GM21360 (cell line): ENCODE measurements around the gene TTC34.
"Not testable (repeated sequence)": the region's sequence is repeated elsewhere in the genome, so short reads cannot be mapped to it uniquely, and the experiment has no call there.

ENCODE experiments used
- ATAC-seq: cut with Tn5 transposase; IDR thresholded peaks from one replicate; pipeline ENCODE4 v1.9.1; 2021; ENCODE audit warnings: mild to moderate bottlenecking, moderate library complexity; ENCODE audit not compliant: unreplicated experiment

TTC34 gene

DNA sequence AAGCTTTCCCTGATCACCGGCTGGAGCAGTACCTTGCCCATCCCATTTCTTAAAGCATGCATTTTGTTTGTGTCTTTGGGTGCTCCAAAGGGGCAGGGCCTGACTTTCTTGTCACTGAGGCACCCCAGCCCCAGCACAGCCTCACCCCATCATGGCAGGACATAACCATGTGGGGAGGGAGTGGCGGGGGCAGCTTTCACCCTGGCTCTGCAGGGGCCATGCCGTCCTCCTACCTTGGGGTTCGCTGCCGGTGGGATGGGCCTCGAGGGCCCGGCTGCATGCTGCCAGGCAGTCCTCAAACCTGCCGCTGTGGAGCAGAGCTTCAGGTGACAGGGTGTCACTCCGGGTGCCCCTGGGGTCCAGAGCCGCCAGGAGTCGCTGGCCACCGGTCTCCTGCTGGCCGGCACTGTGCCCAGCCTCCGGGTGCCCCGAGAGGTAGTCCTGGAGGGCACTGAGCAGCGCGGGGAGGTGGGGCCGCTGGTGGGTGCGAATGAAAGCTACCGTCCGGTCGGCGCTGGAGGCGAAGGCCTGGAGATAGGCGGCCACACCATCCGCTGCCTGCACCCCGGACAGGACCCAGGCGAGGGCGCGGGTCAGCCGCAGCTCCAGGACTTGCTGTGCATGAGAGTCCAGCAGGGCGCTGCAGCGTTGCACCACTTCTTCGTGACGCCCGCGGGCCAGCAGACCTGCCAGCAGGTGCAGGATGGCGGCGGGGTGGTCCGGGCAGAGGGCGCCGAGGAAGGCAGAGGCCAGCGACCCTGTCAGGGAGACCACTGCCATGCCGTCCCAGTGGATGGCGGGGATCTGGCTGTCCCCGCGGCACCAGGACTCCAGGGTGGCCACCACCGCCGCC lies 1.5 kb downstream of the TTC34 start:
- no peak for ATAC-seq

DNA sequence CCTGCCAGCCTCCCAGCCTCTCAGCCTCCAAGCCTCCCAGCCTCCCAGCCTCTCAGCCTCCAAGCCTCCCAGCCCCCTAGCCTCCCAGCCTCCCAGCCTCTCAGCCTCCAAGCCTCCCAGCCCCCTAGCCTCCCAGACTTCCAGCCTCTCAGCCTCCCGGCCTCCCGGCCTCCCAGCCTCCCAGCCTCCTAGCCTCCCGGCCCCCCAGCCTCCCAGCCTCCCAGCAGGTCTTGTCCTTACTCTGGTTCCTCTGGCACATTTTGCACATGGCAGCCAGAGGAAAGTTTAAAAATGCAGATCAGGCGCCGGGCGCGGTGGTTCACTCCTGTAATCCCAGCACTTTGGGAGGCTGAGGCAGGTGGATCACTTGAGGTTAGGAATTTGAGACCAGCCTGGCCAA lies 2.5 kb downstream of the TTC34 start:
- ATAC-seq, result not testable (repeated sequence)

DNA sequence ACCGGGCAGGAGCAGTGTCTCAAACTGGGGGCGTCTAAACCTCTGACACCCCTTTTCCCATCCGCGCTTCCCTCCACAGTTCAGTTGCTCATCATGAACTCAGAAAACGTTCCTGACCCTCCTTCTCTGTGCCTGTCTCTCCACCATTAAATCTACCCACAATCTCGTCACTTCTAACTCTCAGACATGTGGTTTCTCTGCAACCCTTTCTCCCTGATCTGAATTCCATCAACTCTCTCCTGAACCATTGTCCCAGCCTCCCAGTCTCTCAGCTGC lies 3.8 kb downstream of the TTC34 start:
- ATAC-seq, result no peak

DNA sequence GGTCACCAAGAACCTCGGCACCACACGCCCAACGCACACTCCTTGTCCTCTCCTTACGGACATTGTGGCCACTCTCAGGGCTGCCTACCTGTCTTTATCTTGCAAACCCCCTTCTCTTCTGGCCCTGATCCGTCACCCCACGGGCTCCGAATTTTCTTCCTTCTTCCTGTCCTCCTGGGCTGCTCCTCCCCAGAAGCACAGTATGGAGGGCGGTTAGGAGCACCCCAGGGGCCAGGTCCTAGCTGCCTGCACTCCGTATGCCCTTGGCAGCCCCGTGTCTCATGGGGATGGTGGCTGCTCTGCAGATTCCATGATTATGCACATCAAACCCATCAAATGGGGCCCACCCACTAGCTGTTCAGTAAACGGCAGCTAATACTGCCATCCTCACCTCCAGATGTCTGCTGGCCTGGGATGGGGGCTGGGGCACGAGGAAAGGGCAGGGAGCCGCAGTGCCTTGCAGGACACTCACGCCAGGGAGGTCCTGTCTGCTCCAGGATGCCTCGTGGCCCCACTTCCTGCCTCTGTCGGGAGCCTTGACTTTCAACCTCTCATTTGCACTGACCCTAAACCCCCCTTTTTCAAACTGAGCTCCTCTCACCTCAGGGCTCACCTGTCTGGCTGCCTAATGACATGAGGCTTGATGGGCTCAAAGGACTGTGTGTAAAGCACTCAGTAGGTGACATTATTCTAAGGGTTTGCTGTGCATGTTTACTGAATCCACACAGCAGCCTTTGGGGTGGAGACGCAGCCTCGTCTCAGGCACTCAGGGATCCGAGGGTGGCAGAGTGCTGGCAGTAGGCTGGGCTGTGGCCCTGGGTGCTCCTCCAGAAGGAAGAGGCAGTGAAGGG lies 4.4 kb downstream of the TTC34 start:
- ATAC-seq, result no peak

DNA sequence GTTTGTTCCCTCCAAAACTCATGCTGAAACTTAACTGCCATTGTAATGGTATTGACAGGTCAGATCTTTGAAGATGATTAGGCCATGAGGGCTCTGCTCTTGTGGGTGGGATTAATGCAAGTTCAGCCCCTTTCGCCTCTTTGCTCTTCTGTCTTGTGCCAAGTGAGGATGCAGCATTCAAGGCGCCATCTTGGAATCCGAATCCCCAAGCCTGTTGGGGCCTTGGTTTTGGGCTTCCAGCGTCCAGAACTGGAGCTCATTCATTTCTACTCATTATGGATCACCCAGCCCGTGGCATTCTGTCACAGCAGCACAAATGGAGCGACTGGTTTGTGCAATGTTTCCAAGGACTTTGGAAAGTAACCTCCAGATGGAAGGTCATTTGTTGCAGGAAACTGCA lies 5.6 kb downstream of the TTC34 start:
- no peak for ATAC-seq

DNA sequence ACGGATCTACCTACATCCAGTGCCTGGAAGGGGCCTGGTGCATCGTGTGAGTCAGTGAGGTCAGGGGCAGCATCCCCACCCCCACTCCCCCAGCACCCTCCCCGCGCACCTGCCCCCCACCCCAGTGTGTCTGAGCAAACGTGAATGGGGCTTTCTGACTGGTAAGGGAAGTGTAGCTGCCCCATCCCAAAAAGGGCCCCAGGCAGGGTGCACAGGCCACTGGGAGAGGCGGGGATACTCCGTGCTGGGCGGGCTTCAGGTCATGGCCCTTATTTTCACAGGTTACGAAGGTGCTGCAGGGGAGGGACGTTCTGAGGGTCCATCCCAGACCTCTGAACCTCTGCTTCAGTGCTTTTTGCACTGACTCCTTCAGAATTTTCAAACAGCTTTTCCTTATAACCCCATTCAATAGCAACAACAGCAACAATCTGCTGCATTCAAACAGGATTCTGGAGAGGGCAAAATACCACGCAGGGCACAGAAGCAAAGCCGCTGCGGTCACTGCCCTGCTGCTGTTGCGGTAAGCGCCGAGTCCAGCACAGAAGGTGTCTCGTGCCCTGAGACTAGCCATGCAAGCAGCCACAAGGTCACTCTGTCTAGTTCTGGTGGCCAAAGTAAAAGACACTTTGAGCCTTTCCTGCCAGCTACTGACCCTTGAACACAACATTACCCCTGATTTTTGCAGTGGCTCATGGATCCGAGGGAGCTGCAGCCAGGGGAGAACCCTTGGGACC lies 10.3 kb downstream of the TTC34 start:
- ATAC-seq, result no peak

DNA sequence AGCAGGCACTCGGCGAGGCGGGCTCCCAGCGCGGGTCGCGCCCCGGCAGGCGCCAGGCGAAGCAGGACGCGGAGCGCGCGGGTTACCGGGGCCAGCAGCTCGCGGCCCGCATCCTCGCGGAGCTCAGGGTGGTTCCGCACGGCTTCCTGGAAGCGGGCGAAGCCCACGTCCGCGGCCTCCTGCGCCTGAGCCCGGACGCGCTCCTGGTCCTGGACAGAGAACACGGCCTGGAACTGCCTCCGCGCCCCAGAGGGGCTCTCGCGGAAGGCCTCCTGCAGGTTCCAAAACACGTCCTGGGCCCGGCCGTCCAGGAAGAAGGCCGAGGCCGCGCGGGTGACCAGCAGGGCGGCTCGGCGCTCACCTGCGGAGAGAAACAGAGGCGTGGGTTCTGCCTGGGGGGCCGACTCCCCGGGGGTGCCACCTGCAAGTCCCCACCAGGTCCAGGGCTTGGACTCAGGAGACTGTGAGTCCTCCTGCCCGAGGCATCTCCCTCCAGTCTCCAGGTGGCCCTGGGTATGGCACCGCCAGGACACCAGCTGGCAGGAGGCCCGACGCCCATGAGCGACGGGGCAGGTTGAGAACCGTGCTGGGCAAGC lies 11.4 kb downstream of the TTC34 start:
- no peak for ATAC-seq

DNA sequence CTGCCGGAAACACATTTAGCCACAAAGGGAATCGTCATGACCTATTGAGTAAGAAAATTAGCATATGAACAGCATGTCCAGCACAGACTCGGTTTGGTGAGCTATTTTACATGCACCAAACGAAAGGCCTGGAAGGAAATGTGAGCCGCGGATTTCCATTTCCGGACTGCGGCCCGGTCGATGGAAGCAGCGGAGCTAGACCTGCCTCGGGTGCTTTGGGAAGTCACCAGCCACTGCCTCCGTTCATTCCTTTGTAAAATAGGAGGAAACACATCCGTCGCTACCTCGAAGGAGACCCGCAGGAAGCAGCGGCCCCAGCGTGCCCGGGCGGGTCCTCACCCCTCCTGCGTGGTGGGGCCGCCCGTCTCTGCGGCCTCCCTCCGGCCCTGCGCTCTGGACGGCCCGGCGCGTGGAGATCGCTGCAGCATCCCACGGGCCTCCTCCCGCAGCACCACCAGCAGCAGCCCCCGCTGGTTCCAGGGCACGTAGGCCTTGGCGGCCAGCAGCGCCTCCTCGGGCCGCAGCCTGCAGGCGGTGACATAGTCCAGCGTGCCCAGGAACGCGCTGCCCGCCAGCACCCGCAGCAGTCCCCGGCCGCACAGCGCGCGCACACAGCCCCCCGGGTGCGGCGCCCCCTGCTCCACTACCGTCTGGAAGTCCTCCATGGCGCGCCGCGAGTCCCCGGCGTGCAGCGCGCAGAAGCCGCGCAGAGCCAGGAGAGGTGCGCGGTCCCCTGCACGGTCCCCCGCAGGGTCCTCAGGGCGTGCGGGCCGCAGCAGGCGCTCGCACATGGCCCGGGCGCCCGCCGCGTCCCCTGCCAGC lies 12.1 kb downstream of the TTC34 start:
- no peak for ATAC-seq

DNA sequence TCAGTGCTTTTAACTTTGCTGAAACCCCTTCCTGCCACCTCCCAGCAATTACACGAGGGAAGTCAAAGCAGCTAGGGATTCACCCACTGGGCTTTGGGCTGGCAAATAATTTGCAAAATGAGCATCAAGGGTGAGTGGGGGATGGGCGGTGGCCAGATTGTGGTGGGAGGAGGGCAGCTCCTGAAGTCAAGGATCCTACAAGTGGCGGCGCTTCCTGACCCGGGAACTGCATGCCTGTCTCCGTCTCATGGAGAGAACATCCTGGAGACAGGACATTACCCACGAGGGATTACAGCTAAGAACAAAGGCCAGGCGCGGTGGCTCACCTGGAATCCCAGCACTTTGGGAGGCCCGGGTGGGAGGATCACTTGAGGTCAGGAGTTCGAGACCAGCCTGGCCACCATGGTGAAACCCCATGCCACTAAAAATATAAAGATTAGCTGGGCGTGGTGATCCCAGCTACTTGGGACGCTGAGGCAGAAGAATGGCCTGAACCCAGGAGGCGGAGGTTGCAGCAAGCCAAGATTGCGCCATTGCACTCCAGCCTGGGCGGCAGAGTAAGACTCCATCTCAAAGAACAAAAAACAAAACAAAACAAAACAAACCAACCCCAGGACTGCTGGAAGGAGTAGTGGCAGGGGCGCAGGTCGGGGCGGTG lies 12.9 kb downstream of the TTC34 start:
- no peak for ATAC-seq

DNA sequence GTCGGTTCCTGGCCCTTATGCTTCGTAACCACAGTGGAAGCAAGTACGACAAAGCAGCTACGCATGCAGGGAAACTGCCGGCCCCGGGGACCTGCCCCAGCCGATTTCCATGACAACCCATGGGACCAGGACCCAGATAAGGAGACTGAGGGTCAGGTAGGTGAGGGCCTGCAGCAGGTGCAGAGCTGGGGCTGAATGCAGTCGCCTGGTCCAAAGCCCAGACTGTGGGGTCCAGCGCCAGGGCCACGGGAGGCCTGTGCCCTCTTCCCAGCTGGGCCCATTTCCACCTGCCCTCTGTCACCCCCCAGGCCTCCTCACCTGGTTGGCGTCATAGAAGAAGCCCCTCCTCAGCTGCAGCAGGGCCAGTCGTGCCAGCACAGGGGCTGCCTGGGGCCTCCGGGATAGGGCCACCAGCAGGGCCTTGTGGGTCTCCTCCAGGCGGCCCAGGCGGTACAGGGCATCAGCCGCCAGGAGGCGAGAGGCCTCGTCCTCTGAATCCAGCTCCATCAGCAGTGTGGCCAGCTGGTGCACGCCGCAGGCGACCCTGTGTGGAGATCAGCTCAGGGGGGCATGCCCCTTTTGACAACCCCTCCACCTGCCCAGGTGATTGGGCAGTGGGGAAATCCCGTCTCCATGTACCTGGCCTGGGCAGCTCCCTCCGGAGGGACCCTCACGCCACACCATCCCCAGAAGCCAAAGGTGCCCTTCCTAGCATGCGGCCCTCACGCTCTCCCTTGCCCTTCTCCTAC lies 14.2 kb downstream of the TTC34 start:
- ATAC-seq, result no peak

DNA sequence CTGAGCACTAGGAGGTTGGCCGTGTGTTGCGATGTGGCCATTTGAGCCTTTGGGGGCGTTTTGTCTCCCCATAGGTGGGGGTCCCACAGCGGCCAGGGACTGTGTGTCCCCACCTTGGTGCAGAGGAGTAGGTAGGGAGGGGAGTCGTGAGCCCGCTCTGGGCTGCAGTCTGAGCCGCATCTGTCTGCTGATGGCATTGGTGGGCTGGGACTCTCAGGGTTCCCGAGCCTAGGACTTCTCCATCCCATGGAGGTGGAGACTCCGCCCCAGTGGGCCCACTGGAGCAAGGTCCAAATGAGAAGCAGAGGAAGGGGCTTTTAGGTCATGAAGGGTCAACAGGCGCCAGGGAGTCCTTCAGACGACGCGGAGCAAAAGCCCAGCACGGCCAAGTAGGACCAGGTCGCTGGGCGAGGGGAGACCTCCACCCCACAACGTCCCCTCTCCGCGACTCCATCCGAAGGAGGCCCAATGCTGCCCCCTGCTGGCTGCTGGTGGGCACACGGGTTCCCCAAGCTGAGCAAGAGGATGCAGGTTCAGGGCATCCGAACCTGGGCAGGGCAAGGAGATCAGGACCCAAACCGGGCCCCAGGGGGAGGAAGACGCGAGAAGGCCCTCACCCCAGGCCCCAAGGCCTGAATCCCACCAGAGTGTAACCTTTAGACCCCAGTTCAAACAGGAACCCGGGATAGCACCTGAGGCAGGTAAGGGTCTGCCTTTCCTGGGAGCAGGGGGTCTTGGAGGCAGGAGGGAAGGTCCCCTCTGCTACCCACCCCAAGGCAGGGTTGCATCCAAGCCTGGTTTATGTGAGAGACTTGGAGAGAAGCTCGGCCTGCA lies 14.9 kb downstream of the TTC34 start:
- ATAC-seq, result no peak

DNA sequence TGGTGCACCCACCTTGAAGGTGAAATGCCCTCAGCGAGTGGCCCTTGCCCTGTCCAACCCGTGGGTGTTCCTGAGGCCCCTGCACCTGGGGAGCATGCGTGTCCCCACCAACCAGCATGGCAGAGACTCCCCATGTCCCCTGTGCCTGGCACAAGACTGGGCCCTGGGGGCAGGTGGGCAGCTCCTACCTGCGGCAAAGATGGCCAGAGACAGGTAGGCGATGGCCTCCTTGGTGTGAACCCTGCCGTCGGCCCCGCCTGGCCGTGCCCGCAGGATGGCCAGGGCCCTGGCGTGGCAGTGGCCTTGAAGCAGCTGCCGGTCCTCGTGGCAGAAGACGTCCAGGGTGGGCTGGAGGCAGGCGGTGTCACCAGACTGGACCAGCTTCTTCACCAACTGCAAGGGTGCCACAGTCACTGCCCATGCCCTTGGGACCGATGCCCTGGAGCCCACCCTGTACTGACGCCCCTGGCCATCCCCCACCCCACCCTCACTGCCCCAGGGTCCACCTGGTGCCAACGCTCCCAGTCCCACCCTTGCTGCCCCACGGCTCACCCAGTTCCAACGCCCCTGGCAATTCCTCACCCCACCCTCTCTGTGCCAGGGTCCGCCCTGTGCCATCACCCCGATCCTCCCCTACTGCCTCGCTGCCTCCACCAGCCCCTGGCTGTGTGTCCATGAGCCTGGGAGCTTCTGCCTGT lies 15.7 kb downstream of the TTC34 start:
- ATAC-seq, result no peak

DNA sequence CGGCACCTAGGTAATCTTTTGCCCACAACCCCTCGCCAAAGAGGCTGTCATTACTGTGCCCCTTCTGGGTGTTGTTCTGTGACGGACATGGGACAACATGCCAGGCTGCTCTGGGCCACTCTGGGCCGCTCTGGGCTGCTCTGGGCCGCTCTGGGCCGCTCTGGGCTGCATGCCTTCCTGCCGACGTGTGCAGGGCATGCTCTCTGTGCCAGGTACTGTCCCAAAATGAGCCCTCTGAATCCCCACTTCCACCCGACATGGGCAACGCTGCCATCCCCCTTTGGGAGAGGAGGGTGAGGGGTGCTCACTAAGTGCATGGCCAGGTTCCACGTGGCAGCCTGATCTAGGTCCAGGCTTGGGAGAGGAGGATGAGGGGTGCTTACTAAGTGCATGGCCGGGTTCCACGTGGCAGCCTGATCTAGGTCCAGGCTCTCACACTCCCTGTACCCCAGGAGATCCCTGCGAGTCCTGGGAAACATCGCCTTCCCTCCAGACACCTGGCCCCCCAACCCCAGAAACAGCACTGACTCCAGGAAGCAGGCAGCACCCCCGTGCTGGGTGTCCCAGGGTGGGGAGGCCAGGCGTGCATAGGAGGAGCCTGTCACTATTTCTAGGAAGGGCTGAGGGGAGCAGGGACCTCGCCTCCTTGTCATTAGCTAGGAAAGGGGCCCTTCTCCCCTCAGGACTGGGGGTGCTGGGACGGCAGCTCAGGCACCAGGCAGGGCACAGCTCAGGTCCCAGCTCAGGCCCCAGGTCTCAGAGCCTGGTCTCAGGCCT lies 16.5 kb downstream of the TTC34 start:
- ATAC-seq, result no peak

DNA sequence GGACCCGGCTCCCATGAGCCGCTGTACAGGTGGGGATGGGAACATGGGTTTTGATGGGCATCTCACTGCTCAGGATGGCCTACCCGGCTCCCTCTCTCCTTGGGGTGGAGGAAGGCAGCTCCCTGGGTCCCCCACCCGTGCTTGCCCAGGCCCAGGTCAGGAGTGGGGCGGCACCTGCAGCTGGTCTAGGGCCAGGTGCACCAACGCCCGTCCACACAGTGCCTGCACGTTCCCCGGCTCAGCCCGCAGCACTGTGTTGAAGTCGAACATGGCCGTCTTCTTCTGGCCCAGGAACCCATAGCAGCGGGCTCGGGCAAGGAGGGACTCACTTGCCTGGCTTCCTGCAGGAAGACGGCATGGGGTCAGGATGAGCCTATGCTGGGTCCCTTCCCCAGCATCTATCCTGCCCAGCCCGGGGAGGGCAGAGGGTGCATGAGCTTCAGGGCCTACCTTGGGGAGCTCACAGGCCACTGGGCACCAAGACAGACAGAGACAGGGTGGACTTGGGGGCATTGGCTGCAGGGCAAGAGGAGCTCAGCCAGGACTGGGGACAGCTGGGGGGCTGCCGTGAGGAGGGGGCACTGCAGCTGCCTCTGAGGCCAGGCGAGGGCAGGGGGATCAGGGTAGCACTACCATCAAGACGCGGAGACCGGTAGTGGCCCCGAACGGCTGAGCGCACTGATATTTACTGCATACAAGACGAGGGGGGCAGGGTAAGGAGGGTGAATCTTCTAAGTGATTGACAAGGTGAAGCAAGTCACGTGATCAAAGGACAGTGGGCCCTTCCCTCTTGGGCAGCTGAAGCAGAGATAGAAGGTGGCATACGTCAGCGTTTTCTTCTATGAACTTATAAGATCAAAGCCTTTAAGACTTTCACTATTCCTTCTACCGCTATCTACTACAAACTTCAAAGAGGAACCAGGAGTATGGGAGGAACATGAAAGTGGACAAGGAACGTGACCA lies 17.8 kb downstream of the TTC34 start:
- no peak for ATAC-seq

DNA sequence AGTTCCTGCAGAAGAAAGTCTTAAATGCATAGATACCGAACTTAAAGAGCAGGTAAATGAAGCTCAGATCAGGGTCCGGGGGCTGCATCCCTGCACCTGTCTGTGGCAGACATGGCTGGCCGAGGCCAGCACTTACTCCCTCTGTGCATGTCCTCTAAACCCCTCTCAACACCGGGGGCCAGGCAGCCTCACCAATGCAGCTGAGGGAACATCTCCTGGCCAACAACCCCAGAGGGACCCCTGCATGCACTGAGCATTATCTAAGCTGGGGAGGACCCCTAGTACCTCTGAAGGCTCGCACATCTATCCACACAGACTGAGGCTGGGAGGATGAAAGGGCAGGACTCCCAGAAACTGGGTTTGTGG lies 18.4 kb downstream of the TTC34 start:
- no peak for ATAC-seq

DNA sequence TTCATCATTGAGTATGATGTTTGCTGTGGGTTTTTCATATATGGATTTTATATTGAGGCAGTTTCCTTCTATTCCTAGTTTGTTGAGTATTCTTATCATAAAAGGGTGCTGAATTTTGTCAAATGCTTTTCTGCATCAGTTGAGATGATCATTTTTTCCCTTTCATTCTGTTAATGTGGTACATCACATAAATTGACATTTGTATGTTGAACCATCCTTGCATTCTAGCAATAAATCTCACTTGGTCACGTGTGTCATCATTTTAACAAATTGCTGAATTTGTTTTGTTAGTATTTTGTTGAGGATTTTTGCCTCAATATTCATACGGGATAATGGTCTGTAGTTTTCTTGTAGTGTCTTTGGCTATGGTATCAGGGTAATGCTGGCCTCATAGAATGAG lies 19.9 kb downstream of the TTC34 start:
- no peak for ATAC-seq
